CD4-positive, alpha-beta T cell treated with Interleukin-6 at 100 ng/mL for 8 hours (primary cell): ENCODE results near the gene SGPL1.

Source experiments
- DNase-seq: peaks from one replicate; pipeline ENCODE4 v3.0.0-alpha.2; 2020; ENCODE audit warnings: mixed read lengths, low spot score

Gene SGPL1

GRCh38 chr10:70810967-70811366, 4.8 kb upstream of the SGPL1 start:
- no peak for DNase-seq

- no peak for DNase-seq
Measured at GRCh38 chr10:70811881-70812280, 3.9 kb upstream of the SGPL1 start.

- DNase-seq: no peak
Measured at GRCh38 chr10:70812814-70813213, 2.9 kb upstream of the SGPL1 start.

- DNase-seq: no peak
Measured at GRCh38 chr10:70814126-70814525, 1.6 kb upstream of the SGPL1 start.

GRCh38 chr10:70816220-70816894, 609 bp downstream of the SGPL1 start:
- no peak for DNase-seq

- no peak for DNase-seq
Measured at GRCh38 chr10:70820976-70821750, 5.4 kb downstream of the SGPL1 start.

- no peak for DNase-seq
Measured at GRCh38 chr10:70822076-70822820, 6.5 kb downstream of the SGPL1 start.

GRCh38 chr10:70827086-70827757, 11.5 kb downstream of the SGPL1 start:
- no peak for DNase-seq

- no peak for DNase-seq
Measured at GRCh38 chr10:70828923-70829322, 13.2 kb downstream of the SGPL1 start.

- DNase-seq: no peak
Measured at GRCh38 chr10:70829543-70829942, 13.8 kb downstream of the SGPL1 start.

GRCh38 chr10:70830164-70830563, 14.4 kb downstream of the SGPL1 start:
- DNase-seq: no peak

- no peak for DNase-seq
Measured at GRCh38 chr10:70832221-70832620, 16.5 kb downstream of the SGPL1 start.

- DNase-seq: no peak
Measured at GRCh38 chr10:70832852-70833528, 17.2 kb downstream of the SGPL1 start.

- no peak for DNase-seq
Measured at GRCh38 chr10:70833601-70834000, 17.9 kb downstream of the SGPL1 start.

GRCh38 chr10:70834021-70834420, 18.3 kb downstream of the SGPL1 start:
- DNase-seq: no peak

GRCh38 chr10:70834441-70835151, 18.8 kb downstream of the SGPL1 start:
- no peak for DNase-seq

- no peak for DNase-seq
Measured at GRCh38 chr10:70836319-70836718, 20.6 kb downstream of the SGPL1 start.

- DNase-seq: no peak
Measured at GRCh38 chr10:70837660-70838059, 21.9 kb downstream of the SGPL1 start.

- DNase-seq: no peak
Measured at GRCh38 chr10:70838270-70838805, 22.6 kb downstream of the SGPL1 start.

- no peak for DNase-seq
Measured at GRCh38 chr10:70840836-70841235, 25.1 kb downstream of the SGPL1 start.

- DNase-seq: no peak
Measured at GRCh38 chr10:70843333-70843732, 27.6 kb downstream of the SGPL1 start.
